Ramos (cell line): ENCODE results near the gene EPS8L2.

Experiments
- in situ Hi-C: fragments of 300-500 bp; cut with MboI; formaldehyde crosslinking; loops from one replicate; pipeline ENCODE4 v1.14.3; 2022; ENCODE audit warnings: low sequenced_read_pairs; ENCODE audit not compliant: unreplicated experiment

The EPS8L2 gene

GRCh38 chr11:702462-703461, 3.3 kb upstream of the EPS8L2 start:
- in situ Hi-C loops: no loop called here

- in situ Hi-C loops: no loop called here
These were observed 2.5 kb upstream of the EPS8L2 start for GRCh38 chr11:703506-703905.

- in situ Hi-C loops: no loop called here
These were observed 1.8 kb upstream of the EPS8L2 start for GRCh38 chr11:704228-704674.

DNA sequence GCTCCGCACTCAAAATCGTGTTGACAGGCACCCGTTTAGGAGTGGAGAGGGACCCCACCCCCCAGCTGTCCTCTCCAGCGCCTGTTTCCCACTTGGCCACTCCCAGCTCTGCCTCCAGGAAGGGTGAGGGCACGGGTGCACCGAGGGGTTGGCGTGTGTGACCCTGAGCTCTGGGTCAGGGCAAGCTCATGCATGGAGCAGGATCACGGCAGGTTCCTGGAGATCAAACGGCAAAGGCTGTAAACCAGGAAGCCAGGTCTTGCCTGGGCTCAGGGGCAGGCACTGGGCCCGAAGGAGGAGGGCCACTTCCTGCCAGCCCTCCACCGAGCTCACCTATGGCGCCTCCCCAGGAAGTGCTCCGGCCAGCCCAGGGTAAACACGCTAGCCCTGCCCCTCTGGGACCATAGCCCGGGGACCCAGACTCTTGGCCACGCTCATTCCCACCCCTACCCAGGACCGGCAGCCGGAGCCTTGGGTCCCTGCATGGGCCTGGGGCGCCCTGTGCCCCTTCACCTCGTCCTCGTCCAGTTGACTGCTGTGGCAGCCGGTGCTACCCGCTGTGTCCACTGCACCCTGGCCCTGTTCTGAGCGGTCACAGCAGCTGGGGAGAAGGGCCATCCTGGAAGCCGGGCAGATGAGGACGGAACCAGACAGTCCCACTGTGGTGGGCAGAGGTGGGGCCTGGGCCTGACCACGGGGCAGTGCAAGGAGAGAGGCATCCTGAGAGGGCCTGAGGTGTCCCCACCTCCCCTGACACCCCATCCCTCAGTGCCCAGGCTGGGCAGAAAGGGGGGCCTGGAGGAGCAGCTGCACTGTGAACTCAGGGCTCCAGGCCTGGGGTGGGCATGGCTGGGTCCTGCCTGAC, 1.0 kb upstream of the EPS8L2 start:
- in situ Hi-C loops: no loop called here

GRCh38 chr11:706439-706956, 467 bp downstream of the EPS8L2 start:
- in situ Hi-C loops: no loop called here

DNA sequence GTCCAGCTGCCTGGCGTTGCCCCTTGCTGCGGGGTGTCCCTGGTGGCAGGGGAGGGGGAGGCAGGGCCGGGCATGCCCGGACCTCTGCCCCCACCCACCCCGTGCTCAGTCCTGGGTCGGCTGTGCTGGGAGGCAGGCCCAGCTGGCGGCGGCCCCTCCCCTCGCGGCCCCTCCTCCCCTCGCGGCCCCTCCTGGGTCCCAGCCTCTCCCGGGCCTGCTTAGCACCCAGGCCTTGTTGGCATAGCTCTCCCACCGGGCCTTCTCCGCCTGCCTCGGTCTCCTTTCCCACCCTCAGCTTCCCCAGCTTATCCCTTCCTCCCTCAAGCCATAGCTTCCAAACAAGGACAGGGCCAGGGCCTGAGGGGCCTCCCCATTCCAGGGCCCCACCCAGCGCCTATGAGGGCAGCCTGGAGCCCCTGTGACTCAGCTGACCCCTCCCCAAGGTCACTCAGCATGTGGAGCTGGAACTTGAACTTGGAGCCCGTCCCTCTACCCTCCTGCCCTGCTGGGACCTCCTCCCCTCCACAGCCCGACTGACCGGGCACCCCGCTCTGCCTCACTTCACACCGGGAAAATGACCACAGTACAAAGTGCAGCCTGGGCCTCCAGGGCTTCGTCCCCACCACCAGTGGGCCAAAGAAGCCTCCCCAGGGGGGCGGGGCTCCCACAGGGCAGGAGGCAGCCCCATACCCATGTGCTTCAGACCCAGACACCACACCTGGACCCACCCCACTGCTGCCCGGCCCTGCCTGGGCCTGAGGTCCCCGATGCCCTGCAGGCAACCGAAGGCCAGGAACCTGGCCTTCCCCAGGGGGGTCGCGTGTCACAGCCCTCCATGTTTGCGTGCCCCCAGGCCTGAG, 1.2 kb downstream of the EPS8L2 start:
- in situ Hi-C loops: no loop called here

DNA sequence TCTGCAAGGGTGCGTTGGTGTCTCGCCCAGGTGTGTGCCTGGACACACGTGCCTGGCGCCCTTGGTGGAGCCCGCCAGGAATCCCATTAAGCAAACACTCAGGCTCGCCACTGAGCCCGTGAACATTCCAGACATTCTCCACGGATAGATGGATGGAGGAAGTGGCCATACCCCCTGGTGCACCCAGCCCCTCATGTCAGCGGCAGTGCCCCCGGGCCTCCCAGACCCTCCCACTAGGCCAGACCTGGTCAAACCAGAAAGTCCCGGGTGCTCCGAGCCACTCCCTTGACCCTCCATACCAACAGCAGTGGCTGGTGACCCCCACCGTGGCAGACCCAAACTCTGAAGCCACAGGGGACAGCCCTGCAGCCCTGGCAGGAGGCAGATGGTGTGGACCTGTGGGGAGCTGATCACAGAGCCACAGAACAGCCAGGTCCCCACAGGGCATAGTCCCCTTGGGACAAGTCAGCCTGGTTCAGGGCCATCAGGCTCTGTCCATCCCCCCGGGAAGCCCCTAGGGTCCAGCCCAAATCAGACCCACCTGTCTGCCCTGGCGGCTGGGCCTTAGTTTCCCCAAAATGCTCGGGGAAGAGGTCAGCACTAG, 1.9 kb downstream of the EPS8L2 start:
- in situ Hi-C loops: no loop called here

- in situ Hi-C loops: no loop called here
These were observed 2.5 kb downstream of the EPS8L2 start for GRCh38 chr11:708511-708910.

DNA sequence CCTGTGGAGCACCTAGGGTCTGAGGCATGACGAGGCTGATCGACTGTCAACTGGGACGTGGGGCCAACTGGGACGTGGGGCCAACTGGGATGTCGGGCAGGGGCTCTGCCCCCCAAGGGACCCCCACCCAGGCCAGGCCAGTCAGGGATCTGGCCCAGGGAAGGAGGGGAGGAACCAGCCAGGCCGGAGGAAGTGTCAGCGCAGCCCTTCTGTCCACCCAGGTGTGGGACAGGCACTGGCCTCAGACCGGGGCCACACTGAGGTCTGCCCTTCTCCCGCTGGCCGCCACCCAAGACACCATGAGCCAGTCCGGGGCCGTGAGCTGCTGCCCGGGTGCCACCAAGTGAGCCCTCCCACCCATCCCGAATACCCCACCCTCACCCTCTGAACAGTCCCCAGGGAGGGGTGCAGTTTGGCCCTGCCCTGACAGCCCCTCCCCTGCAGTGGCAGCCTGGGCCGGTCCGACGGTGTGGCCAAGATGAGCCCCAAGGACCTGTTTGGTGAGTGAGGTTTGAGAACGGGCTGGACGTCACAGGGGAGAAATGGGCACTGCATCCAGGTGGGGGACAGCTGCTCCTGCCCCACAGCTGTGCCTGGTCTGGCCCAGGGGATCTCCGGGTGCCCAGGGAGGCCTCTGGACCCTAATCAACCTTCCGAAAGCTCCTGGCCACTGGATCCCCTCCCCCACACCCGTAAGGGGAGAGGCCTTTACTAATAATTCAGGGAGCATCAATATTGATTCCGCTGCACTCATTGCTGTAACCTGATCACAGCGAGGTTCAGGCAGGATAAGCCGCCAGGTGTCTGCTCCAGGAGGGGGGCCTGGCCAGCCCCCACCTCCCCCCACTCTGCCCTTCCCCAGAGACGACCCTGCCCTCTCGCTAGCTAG, 3.3 kb downstream of the EPS8L2 start:
- in situ Hi-C loops: no loop called here

DNA sequence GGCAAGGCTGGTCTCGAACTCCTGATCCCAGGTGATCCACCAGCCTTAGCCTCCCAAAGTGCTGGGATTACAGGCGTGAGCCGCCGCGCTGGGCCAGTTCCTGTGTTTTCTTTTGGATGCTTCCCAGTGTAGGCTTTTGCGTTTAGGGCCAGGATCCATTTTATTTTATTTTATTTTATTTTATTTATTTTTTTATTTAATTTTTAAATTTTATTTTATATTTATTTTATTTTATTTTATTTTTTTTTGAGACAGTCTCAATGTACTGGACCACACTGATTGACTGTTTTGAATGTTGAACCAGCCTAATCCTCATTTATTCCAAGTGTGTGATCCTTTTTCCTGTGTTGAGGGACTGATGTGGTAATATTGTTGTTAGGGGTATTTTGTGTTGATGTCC, 8.4 kb downstream of the EPS8L2 start:
- in situ Hi-C loops: no loop called here

GRCh38 chr11:719214-720016, 13.4 kb downstream of the EPS8L2 start:
- in situ Hi-C loops: loop anchor here (5.0 kb wide), 1 partner anchor 167 kb away; no protein-coding TSS in a partner anchor

- in situ Hi-C loops: no loop called here
These were observed 14.1 kb downstream of the EPS8L2 start for GRCh38 chr11:720017-720641.

GRCh38 chr11:720642-721246, 14.7 kb downstream of the EPS8L2 start:
- in situ Hi-C loops: no loop called here

DNA sequence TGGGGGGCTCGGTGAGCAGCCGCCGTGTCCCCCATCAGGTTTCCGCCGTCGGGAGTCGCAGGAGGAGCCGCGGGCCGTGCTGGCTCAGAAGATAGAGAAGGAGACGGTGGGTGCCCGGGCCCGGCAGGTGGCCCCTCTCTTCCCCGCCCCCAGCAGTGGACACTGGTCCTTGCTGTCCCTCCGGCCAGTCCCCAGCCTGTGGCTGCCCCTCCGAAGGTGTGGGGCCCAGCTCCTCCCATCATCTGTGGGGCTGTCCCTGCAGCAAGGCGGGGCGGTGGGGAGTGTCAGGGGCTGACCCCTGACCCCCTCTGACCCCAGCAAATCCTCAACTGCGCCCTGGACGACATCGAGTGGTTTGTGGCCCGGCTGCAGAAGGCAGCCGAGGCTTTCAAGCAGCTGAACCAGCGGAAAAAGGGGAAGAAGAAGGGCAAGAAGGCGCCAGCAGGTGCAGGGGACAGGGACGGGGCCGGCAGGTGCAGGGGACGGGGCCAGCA, 15.3 kb downstream of the EPS8L2 start:
- in situ Hi-C loops: no loop called here

DNA sequence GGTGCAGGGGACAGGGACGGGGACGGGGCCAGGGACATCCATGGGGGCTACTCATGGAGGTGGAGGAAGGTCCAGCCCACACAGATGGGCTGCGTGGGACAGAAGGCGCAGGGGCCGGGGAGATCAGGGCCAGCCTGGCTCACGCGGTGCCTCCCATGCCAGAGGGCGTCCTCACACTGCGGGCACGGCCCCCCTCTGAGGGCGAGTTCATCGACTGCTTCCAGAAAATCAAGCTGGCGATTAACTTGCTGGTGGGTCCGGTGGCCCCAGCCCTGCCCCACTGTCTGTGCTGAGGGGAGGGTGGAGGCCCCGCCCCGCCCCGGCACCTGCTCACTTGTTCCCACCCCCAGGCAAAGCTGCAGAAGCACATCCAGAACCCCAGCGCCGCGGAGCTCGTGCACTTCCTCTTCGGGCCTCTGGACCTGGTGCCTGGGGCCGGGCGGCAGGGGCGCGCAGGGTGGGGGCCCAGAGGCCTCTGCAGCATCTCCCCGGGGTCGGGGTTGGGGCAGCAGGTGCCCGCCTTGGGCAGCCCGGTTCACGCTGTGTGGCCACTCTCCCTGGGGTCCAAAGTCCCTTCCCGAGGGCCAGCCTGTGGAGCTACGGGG, 15.8 kb downstream of the EPS8L2 start:
- in situ Hi-C loops: no loop called here

GRCh38 chr11:722346-722811, 16.3 kb downstream of the EPS8L2 start:
- in situ Hi-C loops: no loop called here
